Endothelial cell of umbilical vein (primary cell): ENCODE data around the gene AURKA. TPM values are rescaled to one million over a fixed set of nuclear protein-coding genes. Genes with fewer than 3 reads are reported as not detected.
"Not testable (repeated sequence)": the region's sequence is repeated elsewhere in the genome, so short reads cannot be mapped to it uniquely, and the experiment has no call there.

Experiments used
- BruUV-seq: library from RNA; stranded (reverse); fragments of 400-500 nt; replicated peaks from 2 replicates; lab custom pipeline; 2021; lab: Mats Ljungman, UMichigan
- CTCF ChIA-PET: fragments of 300-600, 350-600 bp; sonication (Branson Sonifier 250); formaldehyde crosslinking; loops from one replicate; lab custom pipeline; 2021; ENCODE audit warnings: antibody characterized with exemption, inconsistent platforms; lab: Charles Lee
- POLR2A ChIA-PET: fragments of 300-600, 350-600 bp; sonication (Branson Sonifier 250); formaldehyde crosslinking; loops from one replicate; lab custom pipeline; 2021; ENCODE audit warnings: antibody characterized with exemption, inconsistent platforms; lab: Charles Lee
- DNase-seq: peaks from one replicate; pipeline ENCODE4 v3.0.0-alpha.2; 2011; ENCODE audit warnings: low read depth, low spot score
- FAIRE-seq: peaks from 2 replicates; lab custom pipeline; 2011; peaks lifted over from hg19 to GRCh38; lab: Jason Lieb, UNC
- H2AFZ ChIP-seq: 2 replicates; pipeline ENCODE4 v1.6.0; 2012; ENCODE audit warnings: low read depth, low read length, control low read depth, inconsistent platforms
- H3K27ac ChIP-seq: 2 replicates; pipeline ENCODE4 v1.5.1; 2011; ENCODE audit warnings: low read depth, mild to moderate bottlenecking, control low read depth, low read length, moderate library complexity; ENCODE audit not compliant: insufficient read depth
- H3K27me3 ChIP-seq, 2 experiments: 2 replicates each; pipeline versions ENCODE4 v1.6.0 to v1.6.1; 2011; ENCODE audit warnings: low read length in 2 of 2, mixed read lengths in 1 of 2; ENCODE audit not compliant: control insufficient read depth in 2 of 2, insufficient read depth in 2 of 2
- H3K36me3 ChIP-seq, 2 experiments: 2 replicates in 1 of 2; 3 replicates in 1 of 2; pipeline ENCODE4 v1.5.1; 2011; ENCODE audit warnings: low read length in 2 of 2, mild to moderate bottlenecking in 1 of 2, moderate library complexity in 1 of 2; ENCODE audit not compliant: control insufficient read depth in 2 of 2, insufficient read depth in 2 of 2; ENCODE audit errors: extremely low read depth in 1 of 2
- H3K4me1 ChIP-seq: 3 replicates; pipeline ENCODE4 v1.5.1; 2011; ENCODE audit warnings: mild to moderate bottlenecking, low read length; ENCODE audit not compliant: control insufficient read depth, insufficient read depth; ENCODE audit errors: extremely low read depth
- H3K4me2 ChIP-seq: 2 replicates; pipeline ENCODE4 v1.6.1; 2011; ENCODE audit warnings: low read length, control low read depth, mixed read lengths; ENCODE audit not compliant: insufficient read depth
- H3K4me3 ChIP-seq, 3 experiments: fragments of 200-600 bp in 1 of 3; sonication (generic), shearing (Covaris generic) in 1 of 3; replicated peaks in 1 of 3; 2 replicates each; pipeline ENCODE4 v1.5.1; 2011 to 2016; ENCODE audit warnings: control low read depth in 3 of 3, low read length in 3 of 3, mild to moderate bottlenecking in 2 of 3, inconsistent platforms in 1 of 3, low read depth in 1 of 3, moderate library complexity in 1 of 3; ENCODE audit not compliant: insufficient read depth in 1 of 3
- H3K79me2 ChIP-seq: 2 replicates; pipeline ENCODE4 v1.6.0; 2012; ENCODE audit warnings: low read length, inconsistent platforms; ENCODE audit not compliant: control insufficient read depth, insufficient read depth
- H3K9ac ChIP-seq: replicated peaks from 2 replicates; pipeline ENCODE3; 2011; ENCODE audit warnings: low read length, control low read depth; ENCODE audit not compliant: insufficient read depth; ENCODE audit errors: extremely low read depth
- H3K9me1 ChIP-seq: replicated peaks from 3 replicates; pipeline ENCODE4 v1.6.0; 2011; ENCODE audit warnings: mild to moderate bottlenecking, low read length; ENCODE audit not compliant: control insufficient read depth, insufficient read depth; ENCODE audit errors: extremely low read depth
- H3K9me3 ChIP-seq: replicated peaks from 2 replicates; pipeline ENCODE4 v1.5.1; 2012; ENCODE audit warnings: low read length, inconsistent platforms; ENCODE audit not compliant: control insufficient read depth, insufficient read depth
- H4K20me1 ChIP-seq: replicated peaks from 2 replicates; pipeline ENCODE3; 2011; ENCODE audit warnings: mild to moderate bottlenecking, low read length; ENCODE audit not compliant: control insufficient read depth, insufficient read depth; ENCODE audit errors: extremely low read depth
- EZH2 ChIP-seq: IDR thresholded peaks from 2 replicates; pipeline ENCODE4 v1.6.1; 2012; ENCODE audit warnings: borderline replicate concordance, low read depth, mild to moderate bottlenecking, moderate library complexity, low read length, inconsistent platforms; ENCODE audit not compliant: severe bottlenecking
- FOS ChIP-seq: IDR thresholded peaks from 2 replicates; pipeline ENCODE4 v1.6.1; 2011; ENCODE audit warnings: mild to moderate bottlenecking, low read length, moderate library complexity, borderline replicate concordance; ENCODE audit not compliant: insufficient read depth
- GATA2 ChIP-seq: IDR thresholded peaks from 2 replicates; pipeline ENCODE4 v1.7.0; 2011; ENCODE audit warnings: low read depth, mild to moderate bottlenecking, moderate library complexity, mixed read lengths, low read length; ENCODE audit not compliant: insufficient read length, insufficient read depth
- JUN ChIP-seq: IDR thresholded peaks from 2 replicates; pipeline ENCODE4 v1.6.1; 2011; ENCODE audit warnings: borderline replicate concordance, low read depth; ENCODE audit not compliant: insufficient read length, insufficient read depth
- MYC ChIP-seq: IDR thresholded peaks from one replicate; pipeline ENCODE4 v1.6.1; 2011; ENCODE audit warnings: mild to moderate bottlenecking, low read depth, low read length
- POLR2A ChIP-seq: IDR thresholded peaks from 2 replicates; pipeline ENCODE4 v1.6.1; 2012; ENCODE audit warnings: low read depth, mild to moderate bottlenecking, control low read depth, low read length
- POLR2AphosphoS5 ChIP-seq: IDR thresholded peaks from 2 replicates; pipeline ENCODE4 v1.6.1; 2012; ENCODE audit warnings: low read depth, mild to moderate bottlenecking, control low read depth, low read length, moderate library complexity; ENCODE audit not compliant: insufficient read depth
- dilution Hi-C: fragments of 300-500 bp; cut with MboI; formaldehyde crosslinking; loops from one replicate; pipeline ENCODE4 v1.15.0; 2019; ENCODE audit warnings: low sequenced_read_pairs; ENCODE audit not compliant: extremely low pct_ligation_motif_present
- intact Hi-C: fragments of 100-400 bp; cut with micrococcal nuclease; formaldehyde crosslinking; loops from one replicate; pipeline ENCODE4 v1.10.0; 2022
- polyA plus RNA-seq, 4 experiments: library from polyadenylated mRNA; depleted of rRNA in 3 of 4; stranded (reverse) in 3 of 4; unstranded in 1 of 4; fragments of >200 nt; gene quantifications; 2 replicates each; pipeline versions ENCODE4 v1.2.1 to v1.2.3, GENCODE V29; 2011 to 2012; ENCODE audit warnings: missing spikeins in 1 of 4
- total RNA-seq: library from RNA; stranded (reverse); gene quantifications from 2 replicates; pipeline ENCODE4 v1.2.3, GENCODE V29; 2021
- TF ChIP-seq, protein P1 (sequence below): IDR thresholded peaks from 2 replicates; pipeline ENCODE4 v1.6.1; 2011; ENCODE audit not compliant: insufficient read depth, insufficient read length
- TF ChIP-seq, protein P2 (sequence below), 2 donors: IDR thresholded peaks; 1 replicate in 1 of 2; 2 replicates in 1 of 2; pipeline ENCODE4 v1.5.1; 2011; ENCODE audit warnings: low read length in 2 of 2, mild to moderate bottlenecking in 2 of 2, moderate library complexity in 2 of 2, control low read depth in 1 of 2, inconsistent platforms in 1 of 2, low read depth in 1 of 2; ENCODE audit not compliant: insufficient read depth in 1 of 2; ENCODE audit errors: extremely low read depth in 1 of 2

The AURKA gene
- total and polyA plus RNA-seq, 2 donors (not counting 3 experiments of a cell fraction or from before 2014, with no cell fraction given): 33.1 to 56.9 TPM

DNA sequence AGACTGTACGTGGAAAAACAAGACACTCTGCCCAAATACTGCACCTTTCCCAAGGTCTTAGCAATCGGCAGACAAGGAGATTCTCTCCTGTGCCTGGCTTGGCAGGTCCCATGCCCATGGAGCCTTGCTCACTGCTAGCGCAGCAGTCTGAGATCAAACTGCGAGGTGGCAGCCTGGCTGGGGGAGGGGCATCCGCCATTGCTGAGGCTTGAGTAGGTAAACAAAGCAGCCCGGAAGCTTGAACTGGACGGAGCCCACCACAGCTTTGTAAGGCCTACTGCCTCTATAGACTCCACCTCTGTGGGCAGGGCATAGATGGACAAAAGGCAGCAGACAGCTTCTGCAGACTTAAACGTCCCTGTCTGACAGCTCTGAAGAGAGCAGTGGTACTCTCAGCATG is 55.3 kb downstream of the AURKA start:
- H3K27ac ChIP-seq, H3K9me1 ChIP-seq, H3K79me2 ChIP-seq, FAIRE-seq, H3K4me3 ChIP-seq, H3K36me3 ChIP-seq, H2AFZ ChIP-seq, intact Hi-C loops, dilution Hi-C loops, H3K4me1 ChIP-seq, H3K9me3 ChIP-seq, BruUV-seq, H3K4me2 ChIP-seq, H4K20me1 ChIP-seq, H3K9ac ChIP-seq, H3K27me3 ChIP-seq, DNase-seq, CTCF ChIA-PET: not testable (repeated sequence)
- POLR2A ChIA-PET: interaction anchor here (0.6 kb wide), 1 partner anchor 163 kb away, joined by 3 read pairs; no protein-coding TSS in a partner anchor

DNA sequence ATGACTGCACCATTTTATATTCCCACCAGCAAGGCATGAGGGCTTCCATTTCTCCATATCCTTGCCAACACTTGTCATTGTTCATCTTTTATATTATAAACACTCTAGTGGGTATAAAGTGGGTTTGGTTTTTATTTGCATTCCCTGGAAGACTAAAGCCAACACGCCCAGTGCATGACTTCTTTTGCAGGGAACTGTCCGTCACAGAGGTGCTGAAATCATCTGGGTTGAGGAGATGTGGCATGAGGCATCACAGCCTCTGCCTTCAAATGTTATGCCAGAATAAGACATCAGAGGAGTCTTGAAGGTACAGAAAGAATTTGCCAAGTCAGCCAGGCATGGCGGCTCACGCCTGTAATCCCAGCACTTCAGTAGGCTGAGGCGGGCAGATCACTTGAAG is 63.2 kb downstream of the AURKA start:
- BruUV-seq: no TSS peak
- TF ChIP-seq, protein P1, sequence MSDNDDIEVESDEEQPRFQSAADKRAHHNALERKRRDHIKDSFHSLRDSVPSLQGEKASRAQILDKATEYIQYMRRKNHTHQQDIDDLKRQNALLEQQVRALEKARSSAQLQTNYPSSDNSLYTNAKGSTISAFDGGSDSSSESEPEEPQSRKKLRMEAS: no peak
- TF ChIP-seq POLR2AphosphoS5 (no peak), EZH2 (no peak), JUN (no peak), FOS (no peak), POLR2A (no peak), MYC (no peak), GATA2 (no peak)
- TF ChIP-seq, protein P2, sequence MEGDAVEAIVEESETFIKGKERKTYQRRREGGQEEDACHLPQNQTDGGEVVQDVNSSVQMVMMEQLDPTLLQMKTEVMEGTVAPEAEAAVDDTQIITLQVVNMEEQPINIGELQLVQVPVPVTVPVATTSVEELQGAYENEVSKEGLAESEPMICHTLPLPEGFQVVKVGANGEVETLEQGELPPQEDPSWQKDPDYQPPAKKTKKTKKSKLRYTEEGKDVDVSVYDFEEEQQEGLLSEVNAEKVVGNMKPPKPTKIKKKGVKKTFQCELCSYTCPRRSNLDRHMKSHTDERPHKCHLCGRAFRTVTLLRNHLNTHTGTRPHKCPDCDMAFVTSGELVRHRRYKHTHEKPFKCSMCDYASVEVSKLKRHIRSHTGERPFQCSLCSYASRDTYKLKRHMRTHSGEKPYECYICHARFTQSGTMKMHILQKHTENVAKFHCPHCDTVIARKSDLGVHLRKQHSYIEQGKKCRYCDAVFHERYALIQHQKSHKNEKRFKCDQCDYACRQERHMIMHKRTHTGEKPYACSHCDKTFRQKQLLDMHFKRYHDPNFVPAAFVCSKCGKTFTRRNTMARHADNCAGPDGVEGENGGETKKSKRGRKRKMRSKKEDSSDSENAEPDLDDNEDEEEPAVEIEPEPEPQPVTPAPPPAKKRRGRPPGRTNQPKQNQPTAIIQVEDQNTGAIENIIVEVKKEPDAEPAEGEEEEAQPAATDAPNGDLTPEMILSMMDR (IDR thresholded peaks at IDR 0.05; ENCODE audit: extremely low read depth in 1 of 2, insufficient read depth in 1 of 2, low read depth in 1 of 2, low read length in 2 of 2): no peak
- Histone ChIP-seq H3K27ac (no peak overlapping the region), H3K4me2 (no peak overlapping the region), H2AFZ (no peak overlapping the region), H3K36me3 (no peaks in the 10 kb centered on the region), H3K79me2 (no peaks in the 10 kb centered on the region), H4K20me1 (no peaks in the 10 kb centered on the region), H3K4me1 (no peaks in the 10 kb centered on the region), H3K9ac (no peak overlapping the region), H3K9me1 (no peaks in the 10 kb centered on the region), H3K27me3 (no peaks in the 10 kb centered on the region), H3K9me3 (no peaks in the 10 kb centered on the region), H3K4me3 (no peak overlapping the region)
- ChIA-PET POLR2A (no interaction called here), CTCF (no interaction called here)
- dilution Hi-C loops (no loop called here), intact Hi-C loops (no loop called here)
- DNase-seq (no peak), FAIRE-seq (no peak)
